ENCODE results near the gene SMPDL3A. TPM values are rescaled to one million over a fixed set of nuclear protein-coding genes. Genes with fewer than 3 reads are reported as not detected.

The SMPDL3A gene
- total and polyA plus RNA-seq, 2 of the 13 experiments (the other 11 are each of a cell fraction or from before 2014, with no cell fraction given): 7.8 to 17.3 TPM

GRCh38 chr6:122798099-122798641 lies 9.1 kb downstream of the SMPDL3A start (continued):
- TF ChIP-seq SMYD3 (CRISPR knock-in tag; IDR thresholded peaks at IDR 0.05): peak; percentile 68
- peak; percentile 67; the same call in 1 of the 2 replicates for TF ChIP-seq STAT6 (CRISPR knock-in tag; IDR thresholded peaks at IDR 0.05; ENCODE audit: borderline replicate concordance)
- peak; percentile 55; the same call in 1 of the 2 replicates for TF ChIP-seq KMT2B (CRISPR knock-in tag; IDR thresholded peaks at IDR 0.05)
- TF ChIP-seq POLR2AphosphoS5 (IDR thresholded peaks at IDR 0.05; ENCODE audit: low read depth, low read length): peak; percentile 51
- TF ChIP-seq POGZ (CRISPR knock-in tag; IDR thresholded peaks at IDR 0.05): peak; percentile 93
- TF ChIP-seq, protein P1, sequence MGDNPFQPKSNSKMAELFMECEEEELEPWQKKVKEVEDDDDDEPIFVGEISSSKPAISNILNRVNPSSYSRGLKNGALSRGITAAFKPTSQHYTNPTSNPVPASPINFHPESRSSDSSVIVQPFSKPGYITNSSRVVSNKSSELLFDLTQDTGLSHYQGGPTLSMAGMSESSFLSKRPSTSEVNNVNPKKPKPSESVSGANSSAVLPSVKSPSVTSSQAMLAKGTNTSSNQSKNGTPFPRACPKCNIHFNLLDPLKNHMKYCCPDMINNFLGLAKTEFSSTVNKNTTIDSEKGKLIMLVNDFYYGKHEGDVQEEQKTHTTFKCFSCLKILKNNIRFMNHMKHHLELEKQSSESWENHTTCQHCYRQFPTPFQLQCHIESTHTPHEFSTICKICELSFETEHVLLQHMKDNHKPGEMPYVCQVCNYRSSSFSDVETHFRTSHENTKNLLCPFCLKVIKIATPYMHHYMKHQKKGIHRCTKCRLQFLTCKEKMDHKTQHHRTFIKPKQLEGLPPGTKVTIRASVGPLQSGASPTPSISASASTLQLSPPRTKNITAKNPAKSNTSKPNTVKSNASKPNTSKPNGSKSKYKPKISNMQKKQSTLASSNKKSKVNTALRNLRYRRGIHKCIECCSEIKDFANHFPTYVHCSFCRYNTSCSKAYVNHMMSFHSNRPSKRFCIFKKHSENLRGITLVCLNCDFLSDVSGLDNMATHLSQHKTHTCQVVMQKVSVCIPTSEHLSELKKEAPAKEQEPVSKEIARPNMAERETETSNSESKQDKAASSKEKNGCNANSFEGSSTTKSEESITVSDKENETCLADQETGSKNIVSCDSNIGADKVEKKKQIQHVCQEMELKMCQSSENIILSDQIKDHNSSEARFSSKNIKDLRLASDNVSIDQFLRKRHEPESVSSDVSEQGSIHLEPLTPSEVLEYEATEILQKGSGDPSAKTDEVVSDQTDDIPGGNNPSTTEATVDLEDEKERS (CRISPR knock-in tag; IDR thresholded peaks at IDR 0.05): peak; percentile 62; the same call in 1 of the 2 replicates
- no peak for TF ChIP-seq SETDB1 (CRISPR knock-in tag; IDR thresholded peaks at IDR 0.05; ENCODE audit: borderline replicate concordance)
- TF ChIP-seq SP5 (CRISPR knock-in tag; IDR thresholded peaks at IDR 0.05; ENCODE audit: borderline replicate concordance, low read depth): peak; percentile 63
- TF ChIP-seq NR2F6 (IDR thresholded peaks at IDR 0.05): no peak
- TF ChIP-seq NR2F6 (CRISPR knock-in tag; IDR thresholded peaks at IDR 0.05): peak; percentile 62; the same call in 1 of the 2 replicates
- TF ChIP-seq RFX1 (IDR thresholded peaks at IDR 0.05): no peak
- peak; percentile 73 for TF ChIP-seq HNF4A (CRISPR knock-in tag; IDR thresholded peaks at IDR 0.05)
- peak; percentile 76 for TF ChIP-seq PHF5A (CRISPR knock-in tag; IDR thresholded peaks at IDR 0.05; ENCODE audit: low read depth, unreplicated experiment)
- peak; percentile 64; the same call in 1 of the 2 replicates for TF ChIP-seq FOXK2 (IDR thresholded peaks at IDR 0.05)
- TF ChIP-seq NPAS2 (CRISPR knock-in tag; IDR thresholded peaks at IDR 0.05; ENCODE audit: borderline replicate concordance): no peak
- TF ChIP-seq RBAK (CRISPR knock-in tag; IDR thresholded peaks at IDR 0.05): peak; percentile 98
- TF ChIP-seq TFE3 (CRISPR knock-in tag; IDR thresholded peaks at IDR 0.05): peak; percentile 70; the same call in 1 of the 2 replicates
- TF ChIP-seq ZNF629 (CRISPR knock-in tag; conservative IDR thresholded peaks at IDR 0.05): no peak
- TF ChIP-seq, protein P2, sequence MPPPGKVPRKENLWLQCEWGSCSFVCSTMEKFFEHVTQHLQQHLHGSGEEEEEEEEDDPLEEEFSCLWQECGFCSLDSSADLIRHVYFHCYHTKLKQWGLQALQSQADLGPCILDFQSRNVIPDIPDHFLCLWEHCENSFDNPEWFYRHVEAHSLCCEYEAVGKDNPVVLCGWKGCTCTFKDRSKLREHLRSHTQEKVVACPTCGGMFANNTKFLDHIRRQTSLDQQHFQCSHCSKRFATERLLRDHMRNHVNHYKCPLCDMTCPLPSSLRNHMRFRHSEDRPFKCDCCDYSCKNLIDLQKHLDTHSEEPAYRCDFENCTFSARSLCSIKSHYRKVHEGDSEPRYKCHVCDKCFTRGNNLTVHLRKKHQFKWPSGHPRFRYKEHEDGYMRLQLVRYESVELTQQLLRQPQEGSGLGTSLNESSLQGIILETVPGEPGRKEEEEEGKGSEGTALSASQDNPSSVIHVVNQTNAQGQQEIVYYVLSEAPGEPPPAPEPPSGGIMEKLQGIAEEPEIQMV (CRISPR knock-in tag; IDR thresholded peaks at IDR 0.05; ENCODE audit: low read depth): 0 out of 2 replicates have a peak, but pooled peaks have one; percentile 43
- TF ChIP-seq HMGXB4 (CRISPR knock-in tag; IDR thresholded peaks at IDR 0.05; ENCODE audit: borderline replicate concordance in 1 of 2, low read depth in 1 of 2): peak; percentile 54 to 60; a peak in 2 of 4 replicates
